ENCODE measurements around the gene CTNNA2.

- no peak for TF ChIP-seq EZH2 (IDR thresholded peaks at IDR 0.05)
- no peak for TF ChIP-seq CTCF (IDR thresholded peaks at IDR 0.05)
- no peak for TF ChIP-seq EZH2phosphoT487 (IDR thresholded peaks at IDR 0.05)
Observed at GRCh38 chr2:79578952-79579351, 66.1 kb downstream of the CTNNA2 start.

All from neural progenitor cell (in vitro differentiated cells).